Right atrium auricular region (tissue), 2 donors: ENCODE results near the gene MGAT5. TPM values are rescaled to one million over a fixed set of nuclear protein-coding genes. Genes with fewer than 3 reads are reported as not detected.

Source experiments
- DNase-seq: peaks from one replicate; pipeline ENCODE4 v3.0.0-alpha.2; 2019; ENCODE audit warnings: low spot score
- H3K27ac ChIP-seq, 2 donors: fragments of 200-600 bp; sonication (generic); 1 replicate in 1 of 2; 2 replicates in 1 of 2; pipeline ENCODE4 v1.5.1; 2016 to 2019
- H3K27me3 ChIP-seq, 2 donors: fragments of 200-600 bp; sonication (generic); one replicate each; pipeline versions ENCODE4 v1.5.1 to v1.6.0; 2017 to 2019
- H3K36me3 ChIP-seq: fragments of 200-600 bp; sonication (generic); one replicate; pipeline ENCODE4 v1.5.1; 2016
- H3K4me1 ChIP-seq, 2 donors: fragments of 200-600 bp; sonication (generic); one replicate each; pipeline versions ENCODE4 v1.5.1 to v1.6.0; 2017 to 2019
- H3K4me3 ChIP-seq, 2 donors: fragments of 200-600 bp; sonication (generic); 1 replicate in 1 of 2; 2 replicates in 1 of 2; pipeline ENCODE4 v1.5.1; 2017 to 2019; ENCODE audit warnings: mild to moderate bottlenecking in 1 of 2, moderate library complexity in 1 of 2
- H3K9me3 ChIP-seq, 2 donors: fragments of 200-600 bp; sonication (generic); one replicate each; pipeline ENCODE4 v1.5.1; 2019
- CTCF ChIP-seq, 2 donors: fragments of 200-600 bp; sonication (generic); IDR thresholded peaks; one replicate each; pipeline ENCODE4 v1.5.1; 2019; ENCODE audit warnings: antibody characterized with exemption in 2 of 2
- total RNA-seq, 2 donors: library from RNA; depleted of rRNA; stranded (reverse); fragments of >200 nt; gene quantifications; one replicate each; pipeline ENCODE4 v1.1.0, GENCODE V29; 2016

The MGAT5 gene
- total RNA-seq, 2 donors from 2014 or later, result 56.9 to 91.0 TPM

- no peaks in the 10 kb centered on the region for H3K9me3 ChIP-seq
- H3K4me1 ChIP-seq, result no peaks in the 10 kb centered on the region
- no peaks in the 10 kb centered on the region for H3K36me3 ChIP-seq
- H3K27me3 ChIP-seq, result no peaks in the 10 kb centered on the region
- no peak for TF ChIP-seq CTCF (IDR thresholded peaks at IDR 0.05)
- DNase-seq, result no peak
- H3K27ac ChIP-seq, result no peak overlapping the region
- no peak overlapping the region for H3K4me3 ChIP-seq
These were observed 132.4 kb downstream of the MGAT5 start for GRCh38 chr2:134386310-134386709.

- Histone ChIP-seq H3K4me1 (peaks cover 0 to 22% of the 10 kb centered on the region in 2 donors), H3K9me3 (no peaks in the 10 kb centered on the region), H3K4me3 (no peak overlapping the region), H3K27ac (no peak overlapping the region), H3K27me3 (no peaks in the 10 kb centered on the region), H3K36me3 (no peaks in the 10 kb centered on the region)
- no peak for DNase-seq
- TF ChIP-seq CTCF (IDR thresholded peaks at IDR 0.05), result no peak
These were observed 135.5 kb downstream of the MGAT5 start for GRCh38 chr2:134389381-134389780.

GRCh38 chr2:134391751-134392160, 137.9 kb downstream of the MGAT5 start:
- no peaks in the 10 kb centered on the region for H3K27me3 ChIP-seq
- no peak overlapping the region for H3K27ac ChIP-seq
- H3K9me3 ChIP-seq, result no peaks in the 10 kb centered on the region
- peaks cover 0 to 23% of the 10 kb centered on the region in 2 donors for H3K4me1 ChIP-seq
- H3K36me3 ChIP-seq, result no peaks in the 10 kb centered on the region
- H3K4me3 ChIP-seq, result no peak overlapping the region
- no peak for DNase-seq
- no peak for TF ChIP-seq CTCF (IDR thresholded peaks at IDR 0.05)

- no peak for TF ChIP-seq CTCF (IDR thresholded peaks at IDR 0.05)
- H3K27me3 ChIP-seq, result no peaks in the 10 kb centered on the region
- H3K9me3 ChIP-seq, result no peaks in the 10 kb centered on the region
- no peak overlapping the region for H3K4me3 ChIP-seq
- no peaks in the 10 kb centered on the region for H3K36me3 ChIP-seq
- peak overlapping the region; percentile 2 to 23 for H3K27ac ChIP-seq
- peaks cover 0 to 27% of the 10 kb centered on the region in 2 donors for H3K4me1 ChIP-seq
- no peak for DNase-seq
These were observed 138.7 kb downstream of the MGAT5 start for GRCh38 chr2:134392442-134393074.

DNA sequence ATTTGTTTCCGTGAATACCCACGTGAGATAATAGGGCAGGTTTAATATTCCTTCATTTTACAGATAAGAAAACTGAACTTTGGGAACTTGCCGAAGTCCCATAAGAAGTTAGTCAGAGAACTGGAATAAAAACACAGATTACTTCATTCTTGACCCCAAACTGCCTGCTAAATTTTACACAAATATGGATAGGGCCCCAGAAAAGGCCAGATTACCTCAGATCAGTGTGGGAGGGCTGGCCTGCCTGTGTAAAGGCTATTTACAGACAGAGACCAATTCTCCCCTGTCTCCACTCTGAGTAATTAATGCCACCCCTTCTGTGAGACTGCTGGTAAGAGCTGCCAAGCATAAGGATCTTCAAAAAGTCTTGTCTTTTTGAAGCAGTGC, 139.2 kb downstream of the MGAT5 start:
- Histone ChIP-seq H3K27me3 (no peaks in the 10 kb centered on the region), H3K36me3 (no peaks in the 10 kb centered on the region), H3K27ac (peak overlapping the region; percentile 2 to 23), H3K4me1 (peaks cover 0 to 27% of the 10 kb centered on the region in 2 donors), H3K9me3 (no peaks in the 10 kb centered on the region), H3K4me3 (no peak overlapping the region)
- TF ChIP-seq CTCF (IDR thresholded peaks at IDR 0.05), result no peak
- no peak for DNase-seq

DNA sequence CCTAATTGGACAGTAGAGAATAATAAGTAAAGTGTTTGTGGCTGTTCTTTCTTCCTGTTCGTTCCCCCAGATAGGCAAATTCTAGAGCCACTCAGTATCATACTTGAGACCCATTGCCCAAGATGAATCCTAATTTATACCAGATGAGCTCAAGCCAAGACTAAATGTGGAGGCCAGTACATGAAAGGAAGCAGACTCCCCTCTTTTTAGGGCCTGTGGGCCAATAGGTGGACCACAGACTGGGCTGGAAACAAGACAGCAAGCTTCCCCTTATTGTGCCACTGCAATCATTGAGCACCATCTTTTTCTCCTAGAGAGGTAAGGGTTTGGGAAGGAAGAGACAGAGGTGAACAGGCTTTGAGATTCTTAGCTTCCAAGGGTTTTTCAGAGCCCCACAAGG, 141.9 kb downstream of the MGAT5 start:
- TF ChIP-seq CTCF (IDR thresholded peaks at IDR 0.05), result no peak
- Histone ChIP-seq H3K36me3 (no peaks in the 10 kb centered on the region), H3K4me1 (peaks cover 0 to 34% of the 10 kb centered on the region in 2 donors), H3K27ac (peak overlapping the region; percentile 23 to 55), H3K27me3 (no peaks in the 10 kb centered on the region), H3K4me3 (no peak overlapping the region), H3K9me3 (no peaks in the 10 kb centered on the region)
- DNase-seq, result no peak
